Stimulated activated CD4-positive, alpha-beta T cell treated with anti-CD3 and anti-CD28 coated beads, Interleukin-1b, Interleukin-23, amount 100 ng/mL, for 48 hours (primary cell): ENCODE measurements around the gene GNG14.
"Not testable (repeated sequence)": the region's sequence is repeated elsewhere in the genome, so short reads cannot be mapped to it uniquely, and the experiment has no call there.

Source experiments
- DNase-seq: peaks from one replicate; pipeline ENCODE4 v3.0.0-alpha.2; 2020

Gene GNG14

DNA sequence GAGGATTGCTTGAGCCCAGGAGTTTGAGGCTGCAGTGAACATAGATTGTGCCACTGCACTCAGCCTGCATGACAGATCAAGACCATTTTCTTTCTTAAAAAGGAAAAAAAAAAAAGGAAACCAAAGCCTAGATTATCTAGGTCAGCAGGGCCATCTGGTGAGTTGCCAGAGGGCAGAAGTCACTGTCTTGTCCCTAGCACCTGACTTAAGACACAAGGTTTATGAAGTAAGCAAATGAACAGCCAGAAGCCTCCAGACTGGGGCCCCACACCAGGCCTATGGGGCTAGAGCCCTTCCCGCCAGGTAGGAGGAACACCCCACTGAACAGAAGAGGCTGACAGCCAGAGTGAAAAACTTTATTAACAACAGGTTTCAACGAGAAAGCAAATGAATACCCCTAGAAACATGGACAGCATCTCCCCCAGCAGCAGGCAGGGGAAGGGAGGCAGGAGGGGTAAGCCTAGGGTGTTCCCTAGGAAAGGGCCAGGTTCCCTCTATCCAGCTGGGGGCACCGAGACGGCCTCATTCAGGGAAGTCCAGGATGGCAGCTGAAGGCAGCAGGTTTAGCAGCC lies 20.0 kb upstream of the GNG14 start:
- no peak for DNase-seq

DNA sequence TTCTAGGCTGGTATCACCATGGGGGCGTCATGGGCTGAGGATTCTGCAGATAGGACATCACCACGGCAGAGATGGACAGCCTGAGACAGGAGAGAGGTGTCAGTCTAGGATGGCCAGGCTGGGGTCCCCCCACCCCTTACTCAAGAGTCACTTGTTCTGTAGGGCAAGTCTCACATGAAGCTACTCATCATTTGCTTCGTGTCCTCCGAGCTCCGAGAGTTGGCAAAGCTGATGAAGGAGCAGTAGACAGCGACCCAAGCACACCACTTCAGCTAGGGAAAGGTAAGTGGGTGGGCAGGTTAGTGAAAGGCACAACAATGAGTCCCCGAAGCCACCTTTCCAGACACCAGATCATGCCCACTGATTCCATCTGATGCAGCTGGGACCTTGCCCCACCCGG lies 19.5 kb upstream of the GNG14 start:
- no peak for DNase-seq

DNA sequence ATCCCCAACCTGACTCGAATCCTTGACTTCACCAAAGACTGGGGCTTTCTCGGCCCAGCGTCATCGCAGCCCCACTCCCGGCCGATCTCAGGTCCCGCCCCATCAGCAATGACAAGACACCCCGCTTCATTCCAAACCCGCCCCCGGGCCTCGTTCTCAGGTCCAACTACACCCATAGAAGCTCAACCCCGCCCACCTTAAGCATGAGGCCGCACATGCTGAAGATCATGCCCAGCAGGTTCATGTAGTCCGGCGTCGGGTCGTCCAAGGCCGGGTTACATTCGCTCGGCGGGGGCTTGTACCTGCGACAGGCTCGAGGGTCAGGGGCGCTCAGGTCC lies 18.9 kb upstream of the GNG14 start:
- peak; percentile 74 for DNase-seq

DNA sequence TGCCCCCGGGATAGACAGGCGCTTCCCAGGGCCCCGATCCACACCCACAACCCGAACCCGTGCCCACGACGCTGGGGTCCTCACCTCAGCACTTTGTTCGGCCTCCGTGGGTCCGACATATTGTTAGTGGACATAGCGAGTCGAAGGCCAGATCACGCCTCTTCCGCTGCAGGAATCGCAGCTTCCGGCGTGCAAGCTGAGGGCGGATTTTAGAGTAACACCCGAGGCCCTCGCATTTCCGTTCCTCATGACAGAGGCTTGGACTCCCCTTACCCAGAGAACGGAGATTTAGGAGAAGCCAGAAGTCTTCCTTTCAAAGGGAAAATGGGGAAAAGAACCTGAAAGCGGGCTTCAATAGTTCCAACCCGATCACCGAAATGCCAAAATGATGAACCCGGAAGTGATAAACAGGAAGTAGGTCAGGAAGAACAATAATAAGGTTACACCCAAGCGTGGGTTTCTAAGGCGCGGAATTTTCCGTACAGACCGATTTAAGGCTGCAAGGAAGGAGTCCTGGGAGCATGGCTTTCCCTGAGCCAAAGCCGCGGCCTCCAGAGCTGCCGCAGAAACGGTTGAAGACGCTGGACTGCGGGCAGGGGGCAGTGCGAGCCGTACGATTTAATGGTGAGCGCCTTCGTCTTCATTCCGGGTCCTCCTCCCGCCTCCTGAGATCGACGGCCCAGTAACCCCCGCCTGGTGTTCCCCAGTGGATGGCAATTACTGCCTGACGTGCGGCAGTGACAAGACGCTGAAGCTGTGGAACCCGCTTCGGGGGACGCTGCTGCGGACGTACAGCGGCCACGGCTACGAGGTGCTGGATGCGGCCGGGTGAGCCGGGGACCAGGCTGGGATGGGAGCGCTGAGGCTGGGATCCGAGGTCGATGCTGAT lies 18.3 kb upstream of the GNG14 start:
- peak; percentile 66 for DNase-seq

DNA sequence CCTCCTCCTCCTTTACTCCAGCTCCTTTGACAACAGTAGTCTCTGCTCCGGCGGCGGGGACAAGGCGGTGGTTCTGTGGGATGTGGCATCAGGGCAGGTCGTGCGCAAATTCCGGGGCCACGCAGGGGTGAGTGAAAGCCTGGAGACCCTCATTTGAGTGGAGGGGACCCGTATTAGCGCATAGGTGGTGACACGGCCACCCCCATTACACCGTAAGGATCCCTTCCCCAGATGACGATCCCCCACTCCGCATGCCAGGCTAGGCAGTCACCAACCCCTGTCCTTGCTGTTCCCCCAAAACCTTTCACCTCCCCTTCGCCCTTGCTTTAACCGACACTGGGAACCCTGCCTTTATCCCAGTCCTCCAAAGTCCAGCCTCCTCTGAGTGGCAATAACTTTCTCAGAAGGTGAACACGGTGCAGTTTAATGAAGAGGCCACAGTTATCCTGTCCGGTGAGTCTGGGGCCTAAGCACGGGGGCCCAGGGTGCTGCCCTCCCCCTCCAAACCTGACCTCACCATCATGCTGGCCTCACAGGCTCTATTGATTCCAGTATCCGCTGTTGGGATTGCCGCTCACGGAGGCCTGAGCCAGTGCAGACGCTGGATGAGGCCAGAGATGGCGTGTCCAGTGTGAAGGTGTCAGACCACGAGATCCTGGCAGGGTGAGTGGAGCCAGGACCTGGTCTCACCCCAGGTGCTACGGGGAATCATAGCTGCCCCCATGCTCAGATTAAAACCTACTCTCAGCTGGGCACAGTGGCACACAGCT lies 17.5 kb upstream of the GNG14 start:
- no peak for DNase-seq

DNA sequence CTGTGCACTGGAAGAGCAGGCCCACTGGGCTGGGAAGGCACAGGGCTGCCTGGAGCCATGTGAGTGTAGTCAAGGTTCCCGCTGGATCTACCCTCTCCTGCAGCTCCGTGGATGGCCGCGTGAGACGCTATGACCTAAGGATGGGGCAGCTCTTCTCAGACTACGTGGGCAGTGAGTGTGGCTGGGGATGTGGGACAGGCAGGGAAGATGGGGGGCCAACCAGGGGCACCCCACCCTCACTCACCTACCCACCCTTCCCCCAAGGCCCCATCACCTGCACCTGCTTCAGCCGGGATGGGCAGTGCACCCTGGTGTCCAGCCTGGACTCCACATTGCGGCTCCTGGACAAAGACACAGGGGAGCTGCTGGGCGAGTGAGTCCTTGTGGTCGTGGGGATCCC lies 15.1 kb upstream of the GNG14 start:
- no peak for DNase-seq

DNA sequence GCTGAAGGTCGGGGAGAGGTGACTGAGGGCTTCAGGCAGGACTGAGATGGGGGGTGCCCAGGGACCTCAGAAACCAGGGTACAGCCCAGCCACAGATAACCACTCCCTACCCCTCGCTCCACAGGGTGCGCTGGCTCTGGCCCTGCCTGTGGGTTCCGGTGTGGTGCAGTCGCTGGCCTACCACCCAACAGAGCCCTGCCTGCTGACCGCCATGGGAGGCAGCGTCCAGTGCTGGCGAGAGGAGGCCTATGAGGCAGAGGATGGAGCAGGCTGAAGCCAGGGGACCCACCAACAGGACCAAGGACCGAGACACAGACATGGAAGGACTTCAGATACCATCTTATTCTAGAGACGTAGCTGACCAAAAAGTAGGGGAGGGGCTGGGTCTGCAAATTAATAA lies 12.4 kb upstream of the GNG14 start:
- no peak for DNase-seq

DNA sequence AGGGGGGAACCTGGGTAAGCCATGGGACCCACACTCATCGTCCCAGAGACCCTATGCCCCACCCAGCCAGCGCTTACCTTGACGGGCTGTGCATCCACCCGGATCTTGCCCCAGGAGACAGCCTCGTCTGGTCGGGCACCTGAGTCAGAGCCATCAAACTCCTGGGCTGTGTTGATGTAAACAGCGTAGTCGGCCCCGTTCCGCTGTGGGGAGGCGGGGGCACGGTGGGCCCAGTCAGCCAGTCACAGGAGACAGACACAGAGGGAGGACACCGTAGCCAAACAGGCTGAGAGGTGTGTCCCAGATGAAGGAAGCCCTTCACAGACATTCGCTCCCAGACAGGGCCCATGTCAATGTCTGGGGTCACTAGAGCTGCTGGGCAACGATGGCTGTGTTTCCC lies 11.9 kb upstream of the GNG14 start:
- no peak for DNase-seq

DNA sequence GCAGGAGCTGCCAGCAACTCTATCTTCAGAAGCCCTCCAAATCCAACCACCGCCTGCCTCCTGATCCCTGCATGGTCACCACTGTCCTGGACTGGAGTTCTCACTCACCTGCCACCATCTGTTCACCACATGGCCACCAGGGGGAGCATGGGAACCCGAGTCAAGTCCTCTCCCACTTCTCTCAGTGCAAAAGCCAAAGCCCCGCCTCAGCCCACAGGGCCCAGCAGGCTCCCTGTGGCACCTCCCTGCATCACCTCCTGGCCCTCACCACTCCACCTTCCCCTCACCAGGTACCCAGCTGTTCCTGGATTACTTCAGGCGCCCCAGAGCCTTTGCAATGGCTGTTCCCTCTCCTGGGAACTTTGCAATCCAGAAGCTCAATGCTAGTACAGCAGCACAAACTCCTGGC lies 11.4 kb upstream of the GNG14 start:
- DNase-seq, result peak; percentile 87

DNA sequence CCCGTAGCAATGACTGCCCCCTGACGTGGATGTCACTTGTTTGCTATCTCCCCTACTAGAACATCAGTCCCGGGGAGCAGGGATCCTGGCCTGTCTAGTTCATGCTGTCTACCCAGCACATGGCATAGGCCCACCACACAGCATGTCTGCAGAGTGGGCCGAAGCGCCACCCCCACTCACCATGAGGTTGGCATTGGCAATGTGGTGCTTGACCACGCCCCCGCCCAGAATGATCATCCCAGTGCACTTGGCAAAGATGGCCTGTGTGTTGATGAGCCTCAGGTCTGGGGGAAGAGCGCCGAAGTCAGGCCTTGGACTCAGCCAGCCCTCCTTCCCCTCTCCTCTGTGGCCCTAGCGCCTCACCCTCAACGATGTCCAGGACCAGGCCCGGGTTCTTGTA lies 10.9 kb upstream of the GNG14 start:
- no peak for DNase-seq

DNA sequence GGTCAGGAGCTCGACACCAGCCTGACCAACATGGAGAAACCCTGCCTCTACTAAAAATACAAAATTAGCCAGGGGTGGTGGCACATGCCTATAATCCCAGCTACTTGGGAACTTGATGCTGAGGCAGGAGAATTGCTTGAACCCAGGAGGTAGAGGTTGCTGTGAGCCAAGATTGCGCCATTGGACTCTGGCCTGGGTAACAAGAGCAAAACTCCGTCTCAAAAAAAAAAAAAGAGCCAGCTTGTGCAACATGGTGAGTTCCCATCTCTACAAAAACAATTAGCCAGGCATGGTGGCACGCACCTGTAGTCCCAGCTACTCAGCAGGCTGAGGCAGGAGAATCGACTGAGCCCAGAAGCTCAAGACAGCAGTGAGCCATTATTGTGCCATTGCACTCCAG lies 9.8 kb upstream of the GNG14 start:
- DNase-seq, result not testable (repeated sequence)

DNA sequence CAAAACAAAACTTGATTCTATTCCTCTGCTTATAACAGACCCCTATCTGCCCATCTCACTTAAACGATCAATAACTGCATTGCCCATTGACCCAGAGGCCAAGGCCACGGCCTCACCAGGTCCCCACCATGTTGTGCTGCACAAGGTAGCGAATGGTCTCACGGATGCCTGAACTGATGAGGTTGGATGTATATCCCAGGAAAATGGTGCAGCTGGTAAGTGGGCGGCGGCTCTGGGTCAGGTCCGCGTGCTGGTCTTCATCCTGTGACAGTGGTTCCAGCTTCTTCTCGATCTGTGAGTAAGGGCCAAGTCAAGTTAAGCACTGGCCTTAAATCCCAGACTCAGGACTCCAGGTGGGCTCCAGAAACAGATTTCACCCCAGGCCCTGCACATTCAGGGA lies 7.8 kb upstream of the GNG14 start:
- no peak for DNase-seq

DNA sequence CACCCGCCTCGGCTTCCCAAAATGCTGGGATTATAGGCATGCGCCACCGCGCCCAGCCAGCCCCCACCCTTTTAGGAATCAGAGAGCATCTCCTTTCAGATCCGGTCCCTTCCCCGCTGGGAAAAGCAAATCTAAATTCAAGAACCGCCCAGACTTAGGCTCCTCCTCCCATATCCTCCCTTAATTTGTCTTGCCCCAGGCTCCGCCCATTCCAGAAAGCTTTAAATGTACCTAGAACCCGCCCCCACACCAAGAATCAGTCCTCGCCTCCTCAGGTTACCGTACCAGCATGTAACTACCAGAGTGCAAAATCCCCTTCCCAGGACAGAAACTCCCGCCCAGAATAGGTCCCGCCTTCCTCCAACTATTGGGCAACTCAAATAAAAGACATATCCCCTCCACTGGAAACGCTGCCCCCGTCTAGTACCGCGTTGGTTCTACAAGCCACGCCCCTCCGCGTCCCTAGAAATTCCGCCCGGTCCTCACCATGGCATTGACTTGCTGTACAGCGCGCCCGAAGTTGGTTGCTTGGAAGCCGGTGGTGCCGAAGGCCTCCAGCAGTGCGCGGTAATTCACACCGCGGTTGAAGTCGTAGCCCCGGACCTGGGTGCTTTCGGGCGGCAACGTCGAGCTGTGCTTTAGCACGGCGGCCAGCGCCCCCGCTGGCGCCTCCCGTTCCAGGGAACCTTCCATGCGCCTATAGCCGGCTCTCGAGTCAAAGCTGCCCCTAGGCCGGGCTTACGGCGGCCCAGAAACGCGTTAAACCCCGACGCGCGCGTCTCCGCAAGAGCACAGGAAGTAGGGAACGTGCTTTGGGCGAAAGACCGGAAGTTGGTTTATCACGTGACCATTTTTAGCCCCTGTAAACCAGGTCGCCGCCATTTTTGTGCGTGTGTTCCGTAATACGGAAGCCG lies 6.5 kb upstream of the GNG14 start, which contains the start of gene DHPS:
Gene DHPS, minus strand, starts transcription at position 807 of the 914 bp plus-strand sequence. Its CDS starts 114 bp downstream, at position 693.
- peak; percentile 93 for DNase-seq

DNA sequence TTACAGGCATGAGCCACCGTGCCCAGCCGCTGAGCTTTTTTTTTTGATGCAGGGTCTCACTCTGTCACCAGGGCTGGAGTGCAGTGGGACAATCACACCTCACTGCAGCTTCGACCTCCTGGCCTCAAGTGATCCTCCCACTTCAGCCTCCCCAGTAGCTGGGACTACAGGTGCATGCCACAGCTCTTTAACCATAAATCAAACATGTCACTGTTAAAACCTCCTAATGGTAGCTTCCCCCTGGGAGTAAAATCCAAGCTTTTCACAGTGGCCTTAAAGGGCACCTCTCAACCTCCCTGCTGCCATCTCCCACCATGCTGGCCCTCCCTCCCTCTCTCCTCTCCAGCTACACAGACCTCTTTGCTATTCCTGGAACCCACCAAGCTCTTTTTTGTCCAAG lies 2.0 kb upstream of the GNG14 start:
- DNase-seq, result no peak

DNA sequence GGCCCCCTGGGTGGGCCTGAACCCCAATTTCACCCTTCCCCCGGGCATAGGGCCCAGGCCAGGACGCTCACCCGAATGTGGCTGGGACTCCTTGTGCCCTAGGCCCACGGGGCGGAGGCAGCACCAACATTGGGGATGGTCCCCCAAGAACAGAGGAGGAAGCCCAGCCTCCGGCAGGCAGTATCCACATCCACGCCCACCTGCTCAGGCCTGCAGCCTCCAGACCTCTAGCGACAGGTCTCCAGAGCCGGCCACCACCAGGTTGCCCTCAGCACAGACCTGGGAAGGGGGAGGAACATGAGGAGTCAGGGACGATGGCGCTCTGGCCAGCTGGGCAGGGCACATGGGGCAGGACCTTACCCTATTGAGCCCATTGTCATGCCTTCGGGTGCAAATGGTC lies 1.2 kb downstream of the GNG14 start:
- DNase-seq, result no peak

DNA sequence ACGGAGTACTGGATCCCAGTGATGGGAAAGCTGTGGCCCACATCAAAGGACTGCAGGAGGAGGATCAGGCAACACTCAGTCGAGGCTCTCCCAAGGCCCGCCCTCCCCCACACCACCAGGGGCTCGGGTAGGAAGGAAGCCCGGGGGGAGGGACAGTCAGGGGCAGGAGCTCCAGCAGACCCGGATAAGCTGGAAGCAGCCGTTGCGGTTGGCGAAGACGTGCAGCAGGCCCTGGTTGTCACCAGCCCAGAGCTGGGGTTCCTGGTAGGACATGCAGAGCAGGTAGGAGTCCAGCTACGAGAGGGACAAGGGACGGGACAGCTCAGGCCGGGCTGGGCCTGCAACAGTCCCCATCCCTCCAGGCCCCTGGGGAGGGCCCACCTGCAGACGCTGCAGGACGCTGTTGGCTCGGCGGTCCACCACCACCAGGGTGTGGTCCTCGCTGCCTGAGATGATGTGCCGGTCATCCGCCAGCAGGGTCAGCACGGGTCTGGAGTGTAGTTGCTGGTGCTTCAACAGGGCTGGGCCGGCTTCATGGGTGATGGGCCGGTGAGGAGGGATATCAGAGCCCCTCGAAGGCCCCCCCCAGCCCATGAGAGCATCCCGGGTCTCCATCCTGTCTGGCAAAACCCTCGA lies 1.9 kb downstream of the GNG14 start:
- DNase-seq, result no peak

DNA sequence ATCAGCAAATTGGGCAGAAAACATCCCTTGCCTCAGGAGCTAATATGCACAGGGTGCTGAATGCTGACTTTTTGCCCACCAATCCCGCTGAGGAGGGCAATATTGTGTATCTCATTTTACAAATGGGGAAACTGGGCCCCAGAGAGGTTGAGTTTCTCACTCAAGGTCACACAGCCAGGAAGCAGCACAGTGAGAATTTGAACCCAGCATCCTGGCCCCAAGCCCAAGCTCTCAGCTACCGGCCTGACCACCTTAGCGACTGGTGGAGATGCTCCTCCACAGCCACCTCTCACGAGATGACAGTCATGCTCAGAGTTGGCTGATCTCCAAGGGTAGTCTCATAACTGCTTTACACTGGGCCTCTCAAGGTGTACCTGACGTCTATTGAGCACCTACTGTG lies 5.2 kb downstream of the GNG14 start:
- DNase-seq, result no peak

DNA sequence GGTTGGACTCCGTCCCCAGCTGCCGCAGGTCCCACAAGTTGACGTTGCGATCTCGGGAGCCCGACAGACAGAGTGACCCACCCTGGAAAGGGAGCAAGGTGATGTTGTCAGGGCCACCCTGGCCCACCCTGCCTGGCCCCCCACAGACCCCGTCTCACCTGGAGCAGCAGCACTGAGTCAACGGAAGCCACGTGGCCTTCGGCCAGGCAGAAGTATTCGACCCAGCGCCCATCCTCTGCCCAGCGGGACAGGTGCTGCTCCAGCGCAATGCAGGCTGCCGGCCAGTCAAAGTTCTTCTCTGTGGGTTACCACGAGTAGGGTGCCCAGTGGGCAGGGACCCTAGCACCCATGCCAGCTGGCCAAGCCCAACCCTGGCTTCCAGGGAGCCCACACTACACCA lies 6.8 kb downstream of the GNG14 start:
- DNase-seq, result no peak

DNA sequence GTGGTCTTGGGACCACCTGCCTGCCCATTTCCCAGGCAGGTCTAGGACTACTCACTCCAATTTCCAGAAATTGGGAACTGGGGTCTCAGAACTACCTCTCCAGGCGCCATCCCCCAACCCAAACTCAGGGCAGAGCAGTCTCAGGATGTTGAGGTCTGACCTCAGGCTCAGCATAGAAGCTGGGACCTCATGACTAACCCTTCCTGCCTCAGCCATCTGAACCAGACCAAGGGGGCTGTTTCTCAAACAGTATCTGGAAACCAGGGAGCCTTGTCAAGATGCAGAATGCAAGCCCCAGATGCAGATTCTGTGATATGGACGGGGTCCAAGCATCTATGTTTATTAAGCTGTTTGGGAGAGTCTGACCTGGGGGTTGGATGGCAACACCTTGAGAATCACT lies 7.3 kb downstream of the GNG14 start:
- no peak for DNase-seq

DNA sequence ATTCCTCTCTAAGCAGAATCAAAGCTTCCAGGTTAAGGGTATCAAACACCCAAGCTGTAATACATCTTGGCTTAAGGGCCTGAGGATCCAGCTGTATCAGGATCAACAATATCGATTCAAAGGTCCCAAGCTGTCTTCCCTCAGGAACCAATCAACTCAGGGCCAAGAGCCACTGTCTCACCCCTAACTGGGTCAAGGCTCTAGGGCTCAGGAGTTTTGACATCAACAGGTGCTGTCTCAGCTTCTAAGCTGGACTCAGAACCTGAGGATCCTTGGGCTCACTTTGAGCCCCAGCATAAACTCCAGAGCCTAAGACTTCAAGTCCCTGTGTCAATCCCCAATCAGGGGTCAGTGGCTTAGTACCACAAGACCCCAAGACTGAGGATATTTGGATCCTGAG lies 7.7 kb downstream of the GNG14 start:
- no peak for DNase-seq

DNA sequence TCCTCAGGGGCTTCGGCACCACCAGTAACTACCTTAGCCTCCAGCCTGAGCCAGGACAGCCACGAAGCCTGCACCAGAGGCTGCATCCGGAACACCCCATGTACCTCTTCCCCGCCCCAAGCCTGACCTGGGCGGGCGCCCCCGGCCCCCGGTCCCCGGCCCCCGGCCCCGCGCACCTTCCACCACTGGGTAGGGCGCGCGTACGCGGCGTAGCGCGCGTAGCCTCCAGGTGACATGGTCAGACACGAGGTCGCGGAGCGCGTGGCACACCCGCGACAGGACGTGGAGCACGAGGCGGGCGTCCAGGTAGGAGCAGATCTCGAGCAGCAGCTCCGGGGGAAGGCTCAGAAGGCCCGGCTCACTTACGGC lies 8.2 kb downstream of the GNG14 start:
- DNase-seq, result peak; percentile 28
